Measurements from ENCODE around the gene NOG. TPM values are rescaled to one million over a fixed set of nuclear protein-coding genes. Genes with fewer than 3 reads are reported as not detected.

The NOG gene
- 1.5 and 3.0 TPM in 2 replicates for total RNA-seq

DNA sequence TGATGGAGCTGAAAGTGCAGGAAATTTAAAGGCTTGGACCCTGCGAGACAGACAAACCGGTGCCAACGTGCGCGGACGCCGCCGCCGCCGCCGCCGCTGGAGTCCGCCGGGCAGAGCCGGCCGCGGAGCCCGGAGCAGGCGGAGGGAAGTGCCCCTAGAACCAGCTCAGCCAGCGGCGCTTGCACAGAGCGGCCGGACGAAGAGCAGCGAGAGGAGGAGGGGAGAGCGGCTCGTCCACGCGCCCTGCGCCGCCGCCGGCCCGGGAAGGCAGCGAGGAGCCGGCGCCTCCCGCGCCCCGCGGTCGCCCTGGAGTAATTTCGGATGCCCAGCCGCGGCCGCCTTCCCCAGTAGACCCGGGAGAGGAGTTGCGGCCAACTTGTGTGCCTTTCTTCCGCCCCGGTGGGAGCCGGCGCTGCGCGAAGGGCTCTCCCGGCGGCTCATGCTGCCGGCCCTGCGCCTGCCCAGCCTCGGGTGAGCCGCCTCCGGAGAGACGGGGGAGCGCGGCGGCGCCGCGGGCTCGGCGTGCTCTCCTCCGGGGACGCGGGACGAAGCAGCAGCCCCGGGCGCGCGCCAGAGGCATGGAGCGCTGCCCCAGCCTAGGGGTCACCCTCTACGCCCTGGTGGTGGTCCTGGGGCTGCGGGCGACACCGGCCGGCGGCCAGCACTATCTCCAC, at the start of gene NOG:
NOG (plus strand) TSS at position 54 of the 674 bp plus-strand sequence; CDS start at position 579, 525 bp downstream.

Small RNA genes within 50 kb of the gene (small RNA-seq; reads per million reads assigned to genes)
- not detected for gene RPL39P33 (ENCODE audit: low replicate concordance)

Other genes starting within 250 kb of the NOG start
- gene C17orf67, start 240.2 kb downstream of the NOG start, total RNA-seq, result 0.57 and 1.1 TPM in 2 replicates
- 7.3 and 10.9 TPM in 2 replicates for gene DGKE, start 240.5 kb downstream of the NOG start, total RNA-seq